Gastroesophageal sphincter (tissue), 3 donors: ENCODE results near the gene JOSD2.

Experiments
- CTCF ChIP-seq, 4 experiments: fragments of 200-600 bp in 2 of 4; fragments of 450-650 bp in 2 of 4; sonication (generic) in 1 of 4; IDR thresholded peaks; one replicate each; pipeline ENCODE4 v1.5.1; 2017 to 2019; ENCODE audit warnings: antibody characterized with exemption in 4 of 4, mild to moderate bottlenecking in 2 of 4, moderate library complexity in 2 of 4
- EP300 ChIP-seq: sonication (generic); formaldehyde crosslinking; IDR thresholded peaks from one replicate; pipeline ENCODE4 v1.6.1; 2017; ENCODE audit warnings: antibody characterized with exemption, mild to moderate bottlenecking
- POLR2A ChIP-seq, 2 donors: fragments of 450-650 bp; IDR thresholded peaks; one replicate each; pipeline ENCODE4 v1.6.1; 2017; ENCODE audit warnings: antibody characterized with exemption in 2 of 2, mild to moderate bottlenecking in 2 of 2, moderate library complexity in 1 of 2
- POLR2AphosphoS5 ChIP-seq: sonication (generic); formaldehyde crosslinking; IDR thresholded peaks from one replicate; pipeline ENCODE4 v1.6.1; 2017; ENCODE audit warnings: antibody characterized with exemption

DNA sequence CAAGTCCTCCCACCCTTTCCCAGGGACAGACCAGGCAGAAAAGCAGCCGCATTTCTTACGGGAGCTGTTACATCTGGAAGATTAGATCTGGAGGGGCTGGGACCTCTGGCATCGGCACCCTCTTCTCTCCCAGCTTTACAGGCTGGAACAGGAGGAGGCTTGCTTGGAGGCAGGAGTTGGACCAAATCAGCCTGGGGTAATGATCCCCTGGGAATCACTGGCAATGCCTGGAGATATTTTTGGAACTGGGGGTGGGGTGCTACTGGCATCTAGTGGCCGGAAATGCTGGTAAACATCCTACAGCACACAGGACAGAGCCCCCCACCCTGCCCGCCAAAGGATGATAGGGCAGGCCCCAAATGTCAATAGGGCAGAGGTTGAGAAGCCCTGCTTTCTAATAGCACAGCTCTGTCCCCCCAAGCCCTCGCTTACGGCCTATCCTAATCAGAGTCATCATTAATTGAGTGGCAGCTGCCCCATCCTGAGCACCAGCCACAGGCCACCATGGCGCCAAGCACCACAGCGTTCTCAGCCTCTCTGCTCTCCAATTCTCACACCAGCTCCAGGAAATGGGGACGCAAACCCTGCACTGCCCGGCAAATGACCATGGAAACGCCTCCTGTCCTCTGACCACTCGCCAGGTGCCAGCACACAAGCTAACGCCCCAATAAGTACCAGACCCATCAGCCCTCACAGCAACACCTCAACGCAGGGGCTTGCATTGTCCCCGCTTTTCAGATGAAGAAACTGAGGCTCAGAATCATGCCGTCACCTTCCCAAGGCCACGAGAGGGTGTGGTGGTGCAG is 36.6 kb upstream of the JOSD2 start:
- no peak for TF ChIP-seq CTCF (IDR thresholded peaks at IDR 0.05)
- no peak for TF ChIP-seq POLR2A (IDR thresholded peaks at IDR 0.05)
- TF ChIP-seq POLR2AphosphoS5, result no peak
- TF ChIP-seq EP300, result no peak
